ENCODE measurements around the gene MAGI1. TPM values are rescaled to one million over a fixed set of nuclear protein-coding genes. Genes with fewer than 3 reads are reported as not detected.

MAGI1 gene
- total RNA-seq, 3 donors from 2014 or later = 22.1 to 94.4 (median 70.5) TPM

GRCh38 chr3:65326574-65326973, 712.1 kb downstream of the MAGI1 start:
- Histone ChIP-seq H3K4me1 (no peaks in the 10 kb centered on the region), H3K9me3 (no peaks in the 10 kb centered on the region), H3K27ac (no peak overlapping the region), H3K27me3 (no peaks in the 10 kb centered on the region), H3K36me3 (no peaks in the 10 kb centered on the region), H3K4me3 (no peak overlapping the region)
- DNase-seq (ENCODE audit: low spot score in 2 of 2) = no peak
- TF ChIP-seq POLR2A (IDR thresholded peaks at IDR 0.05) = no peak
- no peak for TF ChIP-seq POLR2AphosphoS5 (IDR thresholded peaks at IDR 0.05)
- TF ChIP-seq CTCF (IDR thresholded peaks at IDR 0.05) = no peak
- intact Hi-C loops (cut with DNase I; ENCODE audit: low total_unique reads) = no loop called here

- Histone ChIP-seq H3K27ac (no peak overlapping the region), H3K4me1 (no peaks in the 10 kb centered on the region), H3K9me3 (peaks cover 4 to 9% of the 10 kb centered on the region in 2 donors), H3K27me3 (no peaks in the 10 kb centered on the region), H3K36me3 (no peaks in the 10 kb centered on the region), H3K4me3 (no peak overlapping the region)
- no peak for DNase-seq (ENCODE audit: low spot score in 2 of 2)
- intact Hi-C loops (cut with DNase I; ENCODE audit: low total_unique reads) = no loop called here
- no peak for TF ChIP-seq POLR2AphosphoS5 (IDR thresholded peaks at IDR 0.05)
- TF ChIP-seq CTCF (IDR thresholded peaks at IDR 0.05) = no peak
- no peak for TF ChIP-seq POLR2A (IDR thresholded peaks at IDR 0.05)
These were observed 715.8 kb downstream of the MAGI1 start for GRCh38 chr3:65322910-65323309.

- TF ChIP-seq CTCF (IDR thresholded peaks at IDR 0.05) (no peak), POLR2A (IDR thresholded peaks at IDR 0.05) (no peak), POLR2AphosphoS5 (IDR thresholded peaks at IDR 0.05) (no peak)
- Histone ChIP-seq H3K27ac (no peak overlapping the region), H3K27me3 (no peaks in the 10 kb centered on the region), H3K4me3 (no peak overlapping the region), H3K9me3 (peaks cover 4 to 13% of the 10 kb centered on the region in 2 donors), H3K4me1 (no peaks in the 10 kb centered on the region), H3K36me3 (no peaks in the 10 kb centered on the region)
- DNase-seq (ENCODE audit: low spot score in 2 of 2) = no peak
- intact Hi-C loops (cut with DNase I; ENCODE audit: low total_unique reads) = no loop called here
These were observed 720.5 kb downstream of the MAGI1 start for GRCh38 chr3:65318231-65318630.

GRCh38 chr3:65314916-65315315, 723.8 kb downstream of the MAGI1 start:
- TF ChIP-seq POLR2A (IDR thresholded peaks at IDR 0.05) (no peak), CTCF (IDR thresholded peaks at IDR 0.05) (no peak), POLR2AphosphoS5 (IDR thresholded peaks at IDR 0.05) (no peak)

GRCh38 chr3:65314269-65314668, 724.4 kb downstream of the MAGI1 start:
- TF ChIP-seq CTCF (IDR thresholded peaks at IDR 0.05) = no peak
- TF ChIP-seq POLR2AphosphoS5 (IDR thresholded peaks at IDR 0.05) = no peak
- TF ChIP-seq POLR2A (IDR thresholded peaks at IDR 0.05) = no peak
- no peaks in the 10 kb centered on the region for H3K4me1 ChIP-seq
- no peaks in the 10 kb centered on the region for H3K36me3 ChIP-seq
- intact Hi-C loops (cut with DNase I; ENCODE audit: low total_unique reads) = no loop called here
- H3K9me3 ChIP-seq = peaks cover 0 to 4% of the 10 kb centered on the region in 2 donors
- H3K27me3 ChIP-seq = no peaks in the 10 kb centered on the region
- H3K4me3 ChIP-seq = no peak overlapping the region
- no peak for DNase-seq (ENCODE audit: low spot score in 2 of 2)
- no peak overlapping the region for H3K27ac ChIP-seq

More at GRCh38 chr3:65314916-65315315, 723.8 kb downstream of the MAGI1 start:
- no peak overlapping the region for H3K4me3 ChIP-seq
- DNase-seq (ENCODE audit: low spot score in 2 of 2) = no peak
- H3K36me3 ChIP-seq = no peaks in the 10 kb centered on the region
- H3K27ac ChIP-seq = no peak overlapping the region
- no peaks in the 10 kb centered on the region for H3K27me3 ChIP-seq
- peaks cover 0 to 4% of the 10 kb centered on the region in 2 donors for H3K9me3 ChIP-seq
- H3K4me1 ChIP-seq = no peaks in the 10 kb centered on the region
- intact Hi-C loops (cut with DNase I; ENCODE audit: low total_unique reads) = no loop called here

Measured in breast epithelium (tissue), 4 donors.